Pancreas (tissue), 10 donors: ENCODE results near the gene GRWD1. TPM values are rescaled to one million over a fixed set of nuclear protein-coding genes. Genes with fewer than 3 reads are reported as not detected.
A peak's percentile ranks its signal among the peaks of the same experiment; 100 is the strongest.

Experiments
- ATAC-seq, 4 donors: fragments of 200-7000 bp; cut with Tn5 transposase; one replicate each; pipeline versions ENCODE4 v1.8.0 to v1.9.1; 2020; ENCODE audit warnings: mild to moderate bottlenecking in 4 of 4, moderate library complexity in 4 of 4
- DNase-seq, 6 donors: peaks; one replicate each; pipeline ENCODE4 v3.0.0-alpha.2; 2020
- FAIRE-seq: peaks from 2 replicates; lab custom pipeline; 2012; peaks lifted over from hg19 to GRCh38; lab: Jason Lieb, UNC
- H3K27ac ChIP-seq, 4 donors: fragments of 200-600 bp; sonication (generic); 1 replicate in 3 of 4; 2 replicates in 1 of 4; pipeline versions ENCODE4 v1.5.0 to v1.8.0; 2020
- H3K27me3 ChIP-seq, 4 donors: fragments of 200-600 bp; one replicate each; pipeline ENCODE4 v1.8.0; 2021
- H3K36me3 ChIP-seq, 3 donors: fragments of 200-600 bp; sonication (generic) in 1 of 3; one replicate each; pipeline versions ENCODE4 v1.5.0 to v1.8.0; 2020 to 2021
- H3K4me1 ChIP-seq, 3 donors: fragments of 200-600 bp; one replicate each; pipeline ENCODE4 v1.8.0; 2021
- H3K4me3 ChIP-seq, 4 donors: fragments of 200-600 bp; sonication (generic) in 2 of 4; one replicate each; pipeline versions ENCODE4 v1.5.0 to v1.8.0; 2020 to 2021
- H3K9me3 ChIP-seq, 4 donors: fragments of 200-600 bp; one replicate each; pipeline ENCODE4 v1.8.0; 2021
- CTCF ChIP-seq, 4 donors: fragments of 200-600 bp; sonication (generic) in 3 of 4; IDR thresholded peaks; one replicate each; pipeline versions ENCODE4 v1.5.0 to v1.8.0; 2021; ENCODE audit warnings: antibody characterized with exemption in 4 of 4
- WGBS, 2 donors: extraction: QIAGEN DNeasy Blood & Tissue Kit; methylation state at CpG; one replicate each; pipeline ENCODE4 v1.1.7; 2013; 5-methylcytosine and 5-hydroxymethylcytosine counted together
- intact Hi-C, 3 donors: fragments of 100-400 bp; cut with DNase I; formaldehyde crosslinking; loops; one replicate each; pipeline versions ENCODE4 v1.11.1 to v1.14.2; 2022
- polyA plus RNA-seq, 2 donors: library from polyadenylated mRNA; stranded (reverse); fragments of 200-250 nt; gene quantifications; one replicate each; pipeline ENCODE4 v1.2.3, GENCODE V29; 2013
- total RNA-seq, 6 donors: library from RNA; stranded (reverse); fragmentation: NEBNext Ultra II Directional in 4 of 6; extraction: Animal tissue kit (Norgen Biotek cat#: 25700) in 4 of 6; gene quantifications; one replicate each; pipeline versions ENCODE4 v1.2.1 to v1.2.4, GENCODE V29; 2021 to 2023
- donor health status: healthy with polysubstance abuse.
- donor health status: DM: no; HTN: no; CAD: no; lungs with moderate emphysema.
- donor health status: DM: no; HTN: no; CAD: no.
- donor health status: control.
- donor health status: control.
- donor health status: Bipolar disorder and iron deficiency.
- donor health status: DM: yes; HTN: yes; CAD: no.
- donor health status: DM: no; HTN: no; CAD: no.
- donor health status: DM: no; HTN: no; CAD: no.
- donor health status: DM: yes; HTN: yes; CAD: no.

The GRWD1 gene
- total RNA-seq (10 to 100 TPM; 13.0 to 23.1 (median 18.2) TPM), polyA plus RNA-seq (10 to 100 TPM in 1 of 2 donors, 1 to 10 TPM in 1; 8.6 to 10.2 TPM)

- H3K27me3 ChIP-seq, result no peaks in the 10 kb centered on the region
- intact Hi-C loops, result no loop called here
- TF ChIP-seq CTCF (IDR thresholded peaks at IDR 0.05), result no peak
- peak; percentile 84 to 93 (median 92) for DNase-seq
- peak; percentile 87 for FAIRE-seq
- peak; percentile 91 to 95 (median 94) for ATAC-seq
- H3K27ac ChIP-seq, result peak within 1 kb of the TSS; percentile 26 to 87 (median 67)
- H3K9me3 ChIP-seq, result no peaks in the 10 kb centered on the region
- 0% methylated on average over 61 of the region's 61 CpGs for WGBS, 2 donors
- H3K36me3 ChIP-seq, result peaks cover 0 to 20% (median 8%) of the 10 kb centered on the region in 3 donors
- H3K4me3 ChIP-seq, result peak within 1 kb of the TSS; percentile 49 to 100 (median 96)
- peaks cover 0 to 13% (median 7%) of the 10 kb centered on the region in 3 donors for H3K4me1 ChIP-seq
Observed at GRCh38 chr19:48445606-48446481, at the start of gene GRWD1. TSS of gene GRWD1 (plus strand) at chr19:48445983. CDS start at chr19:48446006, 23 bp downstream.

DNA sequence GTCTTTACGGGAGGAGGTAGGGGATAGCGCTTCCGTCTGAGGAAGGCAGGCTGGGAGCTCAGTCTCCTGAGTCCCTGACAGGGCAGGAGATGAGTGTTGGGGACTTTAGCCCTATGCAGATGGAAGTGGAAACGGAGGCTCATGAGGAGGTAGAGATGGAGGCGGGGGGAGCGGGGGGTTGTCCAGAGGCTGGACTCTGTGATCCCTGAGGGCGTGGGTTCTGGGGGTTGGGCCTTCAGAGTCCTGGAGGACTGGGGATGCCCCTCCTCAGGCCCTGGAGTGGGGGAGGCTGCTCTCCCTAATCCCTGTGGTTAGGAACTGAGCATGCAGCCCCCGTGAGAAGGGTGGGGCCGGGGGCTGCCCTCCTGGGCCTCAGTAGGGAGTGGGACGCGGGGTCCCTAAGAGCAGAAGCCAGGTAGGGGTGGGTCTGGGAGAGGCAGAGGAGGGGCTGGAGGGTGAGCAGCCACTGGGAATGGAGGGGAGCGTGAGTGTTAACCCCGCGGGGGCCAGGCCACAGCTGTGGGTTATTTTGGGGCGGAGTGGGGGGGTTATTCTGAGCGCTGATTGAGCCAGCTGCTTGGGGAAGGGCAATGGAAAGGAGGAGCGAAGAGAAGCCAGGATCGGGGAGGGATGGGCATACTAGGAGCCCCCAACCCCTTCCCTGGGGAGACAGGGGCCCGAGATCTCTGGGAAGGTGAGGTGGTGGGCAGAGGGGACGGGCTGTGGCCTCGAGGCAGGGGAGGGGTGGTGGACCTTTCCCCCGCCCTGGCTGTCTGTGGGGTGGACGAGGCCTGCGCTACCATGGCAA is 49.6 kb upstream of the GRWD1 start:
- ATAC-seq (no peak), FAIRE-seq (no peak), DNase-seq (no peak)
- Histone ChIP-seq H3K4me3 (no peak overlapping the region), H3K27ac (no peak overlapping the region), H3K9me3 (no peaks in the 10 kb centered on the region), H3K4me1 (no peaks in the 10 kb centered on the region), H3K27me3 (peaks cover 0 to 8% (median 2%) of the 10 kb centered on the region in 4 donors), H3K36me3 (no peaks in the 10 kb centered on the region)
- intact Hi-C loops, result no loop called here
- WGBS, 2 donors, result 57 to 58% methylated on average over 24 of the region's 24 CpGs
- no peak for TF ChIP-seq CTCF (IDR thresholded peaks at IDR 0.05)

DNA sequence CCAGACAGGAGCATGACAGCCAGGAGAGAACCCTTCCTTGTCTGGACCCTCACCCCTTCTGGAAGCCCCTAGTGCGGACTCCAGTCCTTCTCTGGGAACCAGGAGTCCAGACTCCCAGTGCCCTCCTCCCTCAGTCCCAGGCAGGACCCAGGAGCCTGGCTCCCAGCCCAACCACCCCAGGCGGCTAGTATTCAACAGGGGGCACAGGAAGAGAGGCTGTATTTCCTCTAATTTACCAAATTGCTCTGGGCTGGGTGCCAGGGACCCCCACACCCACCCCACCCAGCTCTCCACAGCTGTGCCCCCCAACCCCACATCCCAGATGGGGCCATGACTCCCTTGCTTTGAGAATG is 49.0 kb upstream of the GRWD1 start:
- peaks cover 0 to 8% (median 2%) of the 10 kb centered on the region in 4 donors for H3K27me3 ChIP-seq
- no peaks in the 10 kb centered on the region for H3K36me3 ChIP-seq
- FAIRE-seq, result no peak
- peak in 1 of 6 donors; percentile 42 for DNase-seq
- no peak overlapping the region for H3K4me3 ChIP-seq
- WGBS, 2 donors, result 44 to 62% methylated on average over 2 of the region's 2 CpGs
- no peaks in the 10 kb centered on the region for H3K4me1 ChIP-seq
- no peaks in the 10 kb centered on the region for H3K9me3 ChIP-seq
- no peak overlapping the region for H3K27ac ChIP-seq
- intact Hi-C loops, result no loop called here
- TF ChIP-seq CTCF (IDR thresholded peaks at IDR 0.05), result no peak
- no peak for ATAC-seq

DNA sequence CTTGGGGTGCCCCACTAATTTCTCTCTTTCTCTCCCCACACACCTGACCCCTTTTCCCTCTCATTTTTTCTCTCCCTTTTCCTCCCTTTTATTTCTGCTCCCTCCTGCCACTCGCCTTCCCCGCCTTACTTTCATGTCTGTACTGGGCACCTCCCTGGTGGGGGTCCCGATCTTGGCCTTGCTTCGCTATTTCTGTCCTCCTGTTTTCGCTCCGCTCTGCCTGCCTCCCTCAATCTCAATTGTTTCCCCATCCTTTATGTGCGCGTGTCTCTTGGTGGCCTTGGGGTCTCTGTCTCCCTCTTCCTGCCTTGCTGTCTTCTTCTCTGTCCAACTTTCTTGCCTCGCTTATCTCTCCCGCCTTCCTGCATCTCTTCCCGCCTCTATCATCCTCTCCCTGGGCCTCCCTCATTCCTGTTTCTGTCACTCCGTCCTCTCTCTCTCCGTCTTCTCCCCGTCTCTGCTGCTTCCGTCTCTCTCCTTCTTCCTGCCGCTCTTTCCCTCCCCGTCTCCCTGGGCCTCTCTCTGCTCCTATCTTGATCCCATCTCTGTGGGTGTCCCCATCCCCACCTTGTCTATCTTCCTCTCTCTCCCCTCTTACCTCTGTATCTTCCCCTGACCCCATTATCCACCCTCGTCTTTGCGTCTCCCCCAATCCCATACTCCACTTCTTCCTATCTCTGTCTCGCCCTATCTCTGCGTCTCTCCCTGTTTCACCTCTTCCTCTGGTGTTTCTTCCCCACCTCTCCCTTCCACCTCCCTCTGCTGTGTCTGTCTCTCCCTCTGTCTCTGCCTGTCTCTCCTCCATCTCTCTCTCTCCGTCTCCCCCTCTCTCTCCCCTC is 48.3 kb upstream of the GRWD1 start:
- no peak for TF ChIP-seq CTCF (IDR thresholded peaks at IDR 0.05)
- H3K36me3 ChIP-seq, result no peaks in the 10 kb centered on the region
- no peak for FAIRE-seq
- H3K27ac ChIP-seq, result no peak overlapping the region
- intact Hi-C loops, result no loop called here
- ATAC-seq, result no peak
- H3K4me1 ChIP-seq, result no peaks in the 10 kb centered on the region
- H3K4me3 ChIP-seq, result peak overlapping the region in 1 of 4 donors; percentile 35
- peaks cover 0 to 8% (median 2%) of the 10 kb centered on the region in 4 donors for H3K27me3 ChIP-seq
- DNase-seq, result no peak
- WGBS, 2 donors, result 49 to 66% methylated on average over 22 of the region's 22 CpGs
- H3K9me3 ChIP-seq, result no peaks in the 10 kb centered on the region
